K562 (cell line): Measurements from ENCODE around the gene SH3PXD2B. TPM values are rescaled to one million over a fixed set of nuclear protein-coding genes. Genes with fewer than 3 reads are reported as not detected.

Experiments used
- BDP1 ChIP-seq: IDR thresholded peaks from 3 replicates; pipeline ENCODE4 v1.6.1; 2011; ENCODE audit not compliant: insufficient read length, insufficient read depth
- ESRRA ChIP-seq: fragments of 450-650 bp; IDR thresholded peaks from 2 replicates; pipeline ENCODE4 v1.6.1; 2014; ENCODE audit warnings: low read depth, mild to moderate bottlenecking, moderate library complexity, borderline replicate concordance
- ETV5 ChIP-seq: sonication (generic); formaldehyde crosslinking; IDR thresholded peaks from 2 replicates; pipeline ENCODE4 v1.4.0; 2020; ENCODE audit warnings: low read depth, mild to moderate bottlenecking, missing genetic modification reagents
- EZH2 ChIP-seq: IDR thresholded peaks from 2 replicates; pipeline ENCODE4 v1.6.1; 2012; ENCODE audit warnings: low read depth, mild to moderate bottlenecking, inconsistent platforms, low read length, borderline replicate concordance
- NR2C1 ChIP-seq, 2 experiments: fragments of 450-650 bp; IDR thresholded peaks; 2 replicates each; pipeline ENCODE4 v1.6.1; 2017; ENCODE audit warnings: mild to moderate bottlenecking in 2 of 2, antibody characterized with exemption in 1 of 2, inconsistent platforms in 1 of 2, missing compliant biosample characterization in 1 of 2, missing genetic modification characterization in 1 of 2
- TSHZ1 ChIP-seq: fragments of 250-450 bp; sonication (Bioruptor Pico); IDR thresholded peaks from 2 replicates; pipeline ENCODE4 v1.4.0; 2020; ENCODE audit warnings: mild to moderate bottlenecking, moderate library complexity
- ZBTB40 ChIP-seq, 2 experiments: fragments of 450-650 bp in 1 of 2; sonication (generic) in 1 of 2; formaldehyde crosslinking in 1 of 2; IDR thresholded peaks; 2 replicates each; pipeline versions ENCODE4 v1.7.1 to v1.9.0; 2016 to 2022; ENCODE audit warnings: inconsistent platforms in 1 of 2, mild to moderate bottlenecking in 1 of 2, missing genetic modification reagents in 1 of 2
- ZNF134 ChIP-seq: fragments of 250-450 bp; sonication (Bioruptor Pico); conservative IDR thresholded peaks from 2 replicates; pipeline ENCODE4 v1.4.0; 2020
- ZNF639 ChIP-seq, 2 experiments: fragments of 200-800 bp in 1 of 2; sonication (Bioruptor generic) in 1 of 2; sonication (generic) in 1 of 2; formaldehyde crosslinking in 1 of 2; IDR thresholded peaks in 1 of 2; conservative IDR thresholded peaks in 1 of 2; 2 replicates each; pipeline versions ENCODE4 v1.5.0 to v1.6.1; 2016 to 2020; ENCODE audit warnings: missing compliant biosample characterization in 1 of 2, missing genetic modification characterization in 1 of 2, missing genetic modification reagents in 1 of 2
- polyA plus RNA-seq, 8 experiments: library from polyadenylated mRNA; depleted of rRNA in 4 of 8; stranded (reverse) in 5 of 8; unstranded in 3 of 8; fragments of >200 nt; fragmentation: Nextera tagmentation in 2 of 8; fragmentation: Illumina TruSeq in 1 of 8; extraction: Ambion mirVana in 2 of 8; extraction: Trizol in 1 of 8; gene quantifications; 2 replicates each; pipeline versions ENCODE4 v1.2.1 to v1.2.3, GENCODE V29; 2011 to 2014; ENCODE audit warnings: inconsistent platforms in 1 of 8, missing spikeins in 1 of 8
- total RNA-seq, 7 experiments: library from RNA; depleted of rRNA in 6 of 7; stranded (reverse); fragments of >200 nt in 6 of 7; fragmentation: Illumina TruSeq in 2 of 7; extraction: Trizol in 2 of 7; gene quantifications; 2 replicates each; pipeline versions ENCODE4 v1.2.1 to v1.2.3, GENCODE V29; 2011 to 2021; ENCODE audit warnings: low replicate concordance in 1 of 7

Gene SH3PXD2B
- total and polyA plus RNA-seq, 9 of the 15 experiments (the other 6 are each of a cell fraction or from before 2014, with no cell fraction given): 0.04 to 0.66 (median 0.19) TPM

- TF ChIP-seq ZBTB40 (IDR thresholded peaks at IDR 0.05): no peak
- TF ChIP-seq ZBTB40 (CRISPR knock-in tag; IDR thresholded peaks at IDR 0.05): no peak
- TF ChIP-seq TSHZ1 (CRISPR knock-in tag): no peak
- no peak for TF ChIP-seq EZH2
- no peak for TF ChIP-seq BDP1
- TF ChIP-seq ETV5: 0 out of 2 replicates have a peak, but pooled peaks have one; percentile 47
- peak; percentile 84; the same call in 1 of the 2 replicates for TF ChIP-seq ESRRA
- no peak for TF ChIP-seq ZNF134 (CRISPR knock-in tag)
- no peak for TF ChIP-seq NR2C1 (IDR thresholded peaks at IDR 0.05)
- TF ChIP-seq NR2C1 (tag; IDR thresholded peaks at IDR 0.05): peak; percentile 38; the same call in 1 of the 2 replicates
- TF ChIP-seq ZNF639 (CRISPR knock-in tag; conservative IDR thresholded peaks at IDR 0.05 in 1 of 2, IDR thresholded peaks at IDR 0.05 in 1 of 2): 0 out of 4 replicates have a peak, but pooled peaks of 1 of the 2 experiments have one; percentile 47
Measured at GRCh38 chr5:172443441-172444109, 10.8 kb downstream of the SH3PXD2B start (continued).
